H1 (cell line): ENCODE measurements around the gene TEF. TPM values are rescaled to one million over a fixed set of nuclear protein-coding genes. Genes with fewer than 3 reads are reported as not detected.

ENCODE experiments used
- BRCA1 ChIP-seq: IDR thresholded peaks from 2 replicates; pipeline ENCODE4 v1.6.1; 2012; ENCODE audit warnings: low read depth, low read length, improper control_type of control experiment
- CBX5 ChIP-seq: fragments of 300-800, 300-1000 bp; sonication (generic); IDR thresholded peaks from 2 replicates; pipeline ENCODE4 v1.7.1; 2016; ENCODE audit warnings: antibody characterized with exemption, low read length, low read depth
- CEBPB ChIP-seq: IDR thresholded peaks from 2 replicates; pipeline ENCODE4 v1.6.1; 2012; ENCODE audit warnings: low read depth, low read length
- CHD2 ChIP-seq: IDR thresholded peaks from 2 replicates; pipeline ENCODE4 v1.6.1; 2012; ENCODE audit warnings: low read length, improper control_type of control experiment
- GABPA ChIP-seq: IDR thresholded peaks from 2 replicates; pipeline ENCODE4 v1.6.1; 2011; ENCODE audit warnings: mild to moderate bottlenecking, low read length, moderate library complexity, borderline replicate concordance; ENCODE audit not compliant: insufficient read depth
- KDM4A ChIP-seq: IDR thresholded peaks from one replicate; pipeline ENCODE4 v1.7.1; 2012; ENCODE audit warnings: low read depth, mild to moderate bottlenecking, moderate library complexity, low read length, inconsistent platforms; ENCODE audit not compliant: severe bottlenecking
- POLR2A ChIP-seq, 2 experiments: IDR thresholded peaks; 1 replicate in 1 of 2; 2 replicates in 1 of 2; pipeline ENCODE4 v1.6.1; 2011; ENCODE audit warnings: low read depth in 2 of 2, low read length in 2 of 2, mild to moderate bottlenecking in 2 of 2; ENCODE audit errors: control extremely low read depth in 1 of 2
- polyA plus RNA-seq, 7 experiments: library from polyadenylated mRNA; depleted of rRNA in 3 of 7; stranded (reverse) in 5 of 7; unstranded in 2 of 7; fragments of >200 nt in 5 of 7; fragments of 200-250 nt in 2 of 7; gene quantifications; 1 replicate in 5 of 7; 2 replicates in 1 of 7; 4 replicates in 1 of 7; pipeline versions ENCODE4 v1.2.1 to v1.2.3, GENCODE V29; 2011 to 2013; ENCODE audit warnings: missing spikeins in 2 of 7, mixed read lengths in 2 of 7
- total RNA-seq: library from RNA; stranded (reverse); fragmentation: NEBNext Ultra II Directional; extraction: Animal tissue kit (Norgen Biotek cat#: 25700); gene quantifications from 2 replicates; pipeline ENCODE4 v1.2.1, GENCODE V29; 2021
- TF ChIP-seq, protein P1 (sequence below): fragments of 300-600 bp; sonication (generic); IDR thresholded peaks from 2 replicates; pipeline ENCODE4 v1.7.1; 2012; ENCODE audit warnings: low read length, moderate library complexity, mild to moderate bottlenecking, inconsistent platforms; ENCODE audit not compliant: insufficient replicate concordance

The TEF gene
- total and polyA plus RNA-seq, 2 of the 8 experiments (the other 6 are each of a cell fraction or from before 2014, with no cell fraction given) = 7.4 to 9.0 TPM

DNA sequence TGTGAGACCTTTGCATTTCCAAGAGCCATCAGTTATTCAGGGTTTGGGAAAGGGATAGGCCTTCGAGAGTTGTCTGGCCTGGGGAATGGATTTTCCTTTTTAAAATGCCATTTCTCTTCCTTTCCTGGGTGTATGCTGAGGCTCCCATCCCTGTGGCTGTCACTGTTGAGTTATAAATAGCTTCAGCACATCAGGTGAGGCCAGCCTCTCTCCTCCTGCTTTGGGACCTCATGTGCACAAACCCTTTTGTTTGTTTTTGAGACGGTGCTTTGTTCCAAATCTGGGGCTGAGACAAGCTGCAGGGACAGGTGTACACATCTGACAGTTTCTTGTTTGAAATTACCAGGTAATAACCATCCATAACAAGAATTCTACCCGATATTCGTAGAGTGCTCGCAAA lies 1.3 kb downstream of the TEF start (continued):
- TF ChIP-seq, protein P1, sequence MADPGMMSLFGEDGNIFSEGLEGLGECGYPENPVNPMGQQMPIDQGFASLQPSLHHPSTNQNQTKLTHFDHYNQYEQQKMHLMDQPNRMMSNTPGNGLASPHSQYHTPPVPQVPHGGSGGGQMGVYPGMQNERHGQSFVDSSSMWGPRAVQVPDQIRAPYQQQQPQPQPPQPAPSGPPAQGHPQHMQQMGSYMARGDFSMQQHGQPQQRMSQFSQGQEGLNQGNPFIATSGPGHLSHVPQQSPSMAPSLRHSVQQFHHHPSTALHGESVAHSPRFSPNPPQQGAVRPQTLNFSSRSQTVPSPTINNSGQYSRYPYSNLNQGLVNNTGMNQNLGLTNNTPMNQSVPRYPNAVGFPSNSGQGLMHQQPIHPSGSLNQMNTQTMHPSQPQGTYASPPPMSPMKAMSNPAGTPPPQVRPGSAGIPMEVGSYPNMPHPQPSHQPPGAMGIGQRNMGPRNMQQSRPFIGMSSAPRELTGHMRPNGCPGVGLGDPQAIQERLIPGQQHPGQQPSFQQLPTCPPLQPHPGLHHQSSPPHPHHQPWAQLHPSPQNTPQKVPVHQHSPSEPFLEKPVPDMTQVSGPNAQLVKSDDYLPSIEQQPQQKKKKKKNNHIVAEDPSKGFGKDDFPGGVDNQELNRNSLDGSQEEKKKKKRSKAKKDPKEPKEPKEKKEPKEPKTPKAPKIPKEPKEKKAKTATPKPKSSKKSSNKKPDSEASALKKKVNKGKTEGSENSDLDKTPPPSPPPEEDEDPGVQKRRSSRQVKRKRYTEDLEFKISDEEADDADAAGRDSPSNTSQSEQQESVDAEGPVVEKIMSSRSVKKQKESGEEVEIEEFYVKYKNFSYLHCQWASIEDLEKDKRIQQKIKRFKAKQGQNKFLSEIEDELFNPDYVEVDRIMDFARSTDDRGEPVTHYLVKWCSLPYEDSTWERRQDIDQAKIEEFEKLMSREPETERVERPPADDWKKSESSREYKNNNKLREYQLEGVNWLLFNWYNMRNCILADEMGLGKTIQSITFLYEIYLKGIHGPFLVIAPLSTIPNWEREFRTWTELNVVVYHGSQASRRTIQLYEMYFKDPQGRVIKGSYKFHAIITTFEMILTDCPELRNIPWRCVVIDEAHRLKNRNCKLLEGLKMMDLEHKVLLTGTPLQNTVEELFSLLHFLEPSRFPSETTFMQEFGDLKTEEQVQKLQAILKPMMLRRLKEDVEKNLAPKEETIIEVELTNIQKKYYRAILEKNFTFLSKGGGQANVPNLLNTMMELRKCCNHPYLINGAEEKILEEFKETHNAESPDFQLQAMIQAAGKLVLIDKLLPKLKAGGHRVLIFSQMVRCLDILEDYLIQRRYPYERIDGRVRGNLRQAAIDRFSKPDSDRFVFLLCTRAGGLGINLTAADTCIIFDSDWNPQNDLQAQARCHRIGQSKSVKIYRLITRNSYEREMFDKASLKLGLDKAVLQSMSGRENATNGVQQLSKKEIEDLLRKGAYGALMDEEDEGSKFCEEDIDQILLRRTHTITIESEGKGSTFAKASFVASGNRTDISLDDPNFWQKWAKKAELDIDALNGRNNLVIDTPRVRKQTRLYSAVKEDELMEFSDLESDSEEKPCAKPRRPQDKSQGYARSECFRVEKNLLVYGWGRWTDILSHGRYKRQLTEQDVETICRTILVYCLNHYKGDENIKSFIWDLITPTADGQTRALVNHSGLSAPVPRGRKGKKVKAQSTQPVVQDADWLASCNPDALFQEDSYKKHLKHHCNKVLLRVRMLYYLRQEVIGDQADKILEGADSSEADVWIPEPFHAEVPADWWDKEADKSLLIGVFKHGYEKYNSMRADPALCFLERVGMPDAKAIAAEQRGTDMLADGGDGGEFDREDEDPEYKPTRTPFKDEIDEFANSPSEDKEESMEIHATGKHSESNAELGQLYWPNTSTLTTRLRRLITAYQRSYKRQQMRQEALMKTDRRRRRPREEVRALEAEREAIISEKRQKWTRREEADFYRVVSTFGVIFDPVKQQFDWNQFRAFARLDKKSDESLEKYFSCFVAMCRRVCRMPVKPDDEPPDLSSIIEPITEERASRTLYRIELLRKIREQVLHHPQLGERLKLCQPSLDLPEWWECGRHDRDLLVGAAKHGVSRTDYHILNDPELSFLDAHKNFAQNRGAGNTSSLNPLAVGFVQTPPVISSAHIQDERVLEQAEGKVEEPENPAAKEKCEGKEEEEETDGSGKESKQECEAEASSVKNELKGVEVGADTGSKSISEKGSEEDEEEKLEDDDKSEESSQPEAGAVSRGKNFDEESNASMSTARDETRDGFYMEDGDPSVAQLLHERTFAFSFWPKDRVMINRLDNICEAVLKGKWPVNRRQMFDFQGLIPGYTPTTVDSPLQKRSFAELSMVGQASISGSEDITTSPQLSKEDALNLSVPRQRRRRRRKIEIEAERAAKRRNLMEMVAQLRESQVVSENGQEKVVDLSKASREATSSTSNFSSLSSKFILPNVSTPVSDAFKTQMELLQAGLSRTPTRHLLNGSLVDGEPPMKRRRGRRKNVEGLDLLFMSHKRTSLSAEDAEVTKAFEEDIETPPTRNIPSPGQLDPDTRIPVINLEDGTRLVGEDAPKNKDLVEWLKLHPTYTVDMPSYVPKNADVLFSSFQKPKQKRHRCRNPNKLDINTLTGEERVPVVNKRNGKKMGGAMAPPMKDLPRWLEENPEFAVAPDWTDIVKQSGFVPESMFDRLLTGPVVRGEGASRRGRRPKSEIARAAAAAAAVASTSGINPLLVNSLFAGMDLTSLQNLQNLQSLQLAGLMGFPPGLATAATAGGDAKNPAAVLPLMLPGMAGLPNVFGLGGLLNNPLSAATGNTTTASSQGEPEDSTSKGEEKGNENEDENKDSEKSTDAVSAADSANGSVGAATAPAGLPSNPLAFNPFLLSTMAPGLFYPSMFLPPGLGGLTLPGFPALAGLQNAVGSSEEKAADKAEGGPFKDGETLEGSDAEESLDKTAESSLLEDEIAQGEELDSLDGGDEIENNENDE = no peak
- TF ChIP-seq CHD2 (no peak), CBX5 (no peak), POLR2A (IDR thresholded peaks at IDR 0.05; ENCODE audit: control extremely low read depth in 1 of 2, low read depth in 2 of 2, low read length in 2 of 2) (no peak), BRCA1 (no peak), CEBPB (no peak), KDM4A (no peak), GABPA (no peak)
- TF ChIP-seq, all 59 proteins: peak for 0
